Hematopoietic multipotent progenitor cell treated with erythropoietin and hydrocortisone succinate and interleukin-3 and kit ligand, for 8 days (in vitro differentiated cells): ENCODE data around the gene CCDC183.
"Not testable (repeated sequence)": the region's sequence is repeated elsewhere in the genome, so short reads cannot be mapped to it uniquely, and the experiment has no call there.

Source experiments
- DNase-seq: peaks from one replicate; pipeline ENCODE4 v3.0.0-alpha.2; 2015

Gene CCDC183

GRCh38 chr9:136826703-136827582 lies 30.8 kb downstream of the CCDC183 start:
- DNase-seq: no peak

- DNase-seq: no peak
Measured at GRCh38 chr9:136827794-136828473, 31.8 kb downstream of the CCDC183 start.

- no peak for DNase-seq
Measured at GRCh38 chr9:136828474-136829140, 32.5 kb downstream of the CCDC183 start.

GRCh38 chr9:136829412-136829811 lies 33.3 kb downstream of the CCDC183 start:
- no peak for DNase-seq

- DNase-seq: no peak
Measured at GRCh38 chr9:136829981-136830885, 34.1 kb downstream of the CCDC183 start.

- DNase-seq: no peak
Measured at GRCh38 chr9:136831002-136831719, 35.0 kb downstream of the CCDC183 start.

- no peak for DNase-seq
Measured at GRCh38 chr9:136831720-136832104, 35.6 kb downstream of the CCDC183 start.

GRCh38 chr9:136832581-136832980 lies 36.4 kb downstream of the CCDC183 start:
- DNase-seq: no peak

GRCh38 chr9:136833381-136834048 lies 37.4 kb downstream of the CCDC183 start:
- not testable (repeated sequence) for DNase-seq

- no peak for DNase-seq
Measured at GRCh38 chr9:136835162-136835931, 39.2 kb downstream of the CCDC183 start.

- no peak for DNase-seq
Measured at GRCh38 chr9:136835932-136836904, 40.1 kb downstream of the CCDC183 start.

- no peak for DNase-seq
Measured at GRCh38 chr9:136837146-136837855, 41.2 kb downstream of the CCDC183 start.

GRCh38 chr9:136837856-136838277 lies 41.7 kb downstream of the CCDC183 start:
- DNase-seq: not testable (repeated sequence)

GRCh38 chr9:136838314-136839228 lies 42.4 kb downstream of the CCDC183 start:
- DNase-seq: no peak

- no peak for DNase-seq
Measured at GRCh38 chr9:136839229-136840139, 43.3 kb downstream of the CCDC183 start.
